Trophoblast cell (in vitro differentiated cells and primary cell): ENCODE results near the gene EFNA4.

Source experiments
- DNase-seq, 2 donors: peaks; one replicate each; pipeline ENCODE4 v3.0.0-alpha.2; 2016
- H2AFZ ChIP-seq: 2 replicates; pipeline ENCODE4 v1.6.1; 2013; ENCODE audit warnings: low read length, moderate library complexity, mild to moderate bottlenecking; ENCODE audit not compliant: insufficient read depth, poor library complexity
- H2AK5ac ChIP-seq: 2 replicates; pipeline ENCODE4 v1.6.1; 2013; ENCODE audit warnings: mild to moderate bottlenecking, low read length
- H2BK120ac ChIP-seq: 2 replicates; pipeline ENCODE4 v1.6.1; 2013; ENCODE audit warnings: low read length, mild to moderate bottlenecking, moderate library complexity; ENCODE audit not compliant: insufficient read depth, poor library complexity
- H2BK12ac ChIP-seq: 2 replicates; pipeline ENCODE4 v1.6.1; 2013; ENCODE audit warnings: mild to moderate bottlenecking, low read length, moderate library complexity
- H2BK5ac ChIP-seq: 2 replicates; pipeline ENCODE4 v1.6.1; 2013; ENCODE audit warnings: low read length, low read depth, moderate library complexity, mild to moderate bottlenecking; ENCODE audit not compliant: poor library complexity
- H3K14ac ChIP-seq: 2 replicates; pipeline ENCODE4 v1.6.1; 2013; ENCODE audit warnings: mild to moderate bottlenecking, low read length
- H3K18ac ChIP-seq: 2 replicates; pipeline ENCODE4 v1.6.1; 2013; ENCODE audit warnings: mild to moderate bottlenecking, low read length
- H3K23ac ChIP-seq: 2 replicates; pipeline ENCODE4 v1.6.1; 2013; ENCODE audit warnings: low read length
- H3K27ac ChIP-seq: 2 replicates; pipeline ENCODE4 v1.5.1; 2013; ENCODE audit warnings: low read depth, mild to moderate bottlenecking, inconsistent platforms, low read length, moderate library complexity
- H3K27me3 ChIP-seq: 2 replicates; pipeline ENCODE4 v1.6.1; 2013; ENCODE audit warnings: inconsistent platforms, mild to moderate bottlenecking, low read length, moderate library complexity; ENCODE audit not compliant: insufficient read depth
- H3K36me3 ChIP-seq, 2 experiments: 1 replicate in 1 of 2; 2 replicates in 1 of 2; pipeline ENCODE4 v1.6.1; 2013; ENCODE audit warnings: low read length in 2 of 2, mild to moderate bottlenecking in 2 of 2, moderate library complexity in 1 of 2; ENCODE audit not compliant: insufficient read depth in 2 of 2, control insufficient read depth in 1 of 2
- H3K4ac ChIP-seq: 2 replicates; pipeline ENCODE4 v1.6.1; 2013; ENCODE audit warnings: low read depth, mild to moderate bottlenecking, low read length, moderate library complexity
- H3K4me1 ChIP-seq, 2 experiments: 1 replicate in 1 of 2; 2 replicates in 1 of 2; pipeline ENCODE4 v1.6.1; 2013; ENCODE audit warnings: low read length in 2 of 2, mild to moderate bottlenecking in 2 of 2, moderate library complexity in 1 of 2; ENCODE audit not compliant: insufficient read depth in 2 of 2, control insufficient read depth in 1 of 2
- H3K4me2 ChIP-seq: 2 replicates; pipeline ENCODE4 v1.6.1; 2013; ENCODE audit warnings: inconsistent platforms, mild to moderate bottlenecking, low read length, moderate library complexity
- H3K4me3 ChIP-seq: 2 replicates; pipeline ENCODE4 v1.5.1; 2013; ENCODE audit warnings: mild to moderate bottlenecking, low read depth, low read length, inconsistent platforms
- H3K79me1 ChIP-seq: one replicate; pipeline ENCODE4 v1.6.1; 2013; ENCODE audit warnings: low read length
- H3K79me2 ChIP-seq: 2 replicates; pipeline ENCODE4 v1.6.1; 2013; ENCODE audit warnings: low read length, mild to moderate bottlenecking; ENCODE audit not compliant: control insufficient read depth, insufficient read depth, poor library complexity
- H3K9ac ChIP-seq: 2 replicates; pipeline ENCODE4 v1.6.1; 2013; ENCODE audit warnings: mild to moderate bottlenecking, low read length
- H3K9me3 ChIP-seq: 2 replicates; pipeline ENCODE4 v1.6.1; 2013; ENCODE audit warnings: low read depth, mild to moderate bottlenecking, control low read depth, inconsistent platforms, low read length; ENCODE audit not compliant: insufficient read depth
- H4K12ac ChIP-seq: 2 replicates; pipeline ENCODE4 v1.6.1; 2013; ENCODE audit warnings: low read depth, mild to moderate bottlenecking, low read length, moderate library complexity
- H4K8ac ChIP-seq: 2 replicates; pipeline ENCODE4 v1.6.1; 2013; ENCODE audit warnings: low read depth, mild to moderate bottlenecking, low read length, moderate library complexity
- H4K91ac ChIP-seq: one replicate; pipeline ENCODE4 v1.6.1; 2013; ENCODE audit warnings: low read depth, mild to moderate bottlenecking, low read length, moderate library complexity
- WGBS: extraction: QIAGEN DNeasy Blood & Tissue Kit; methylation state at CpG from one replicate; pipeline ENCODE4 v1.1.7; 2013; ENCODE audit warnings: missing lambda C conversion rate; ENCODE audit not compliant: insufficient read length, insufficient coverage; ENCODE audit errors: extremely low coverage; 5-methylcytosine and 5-hydroxymethylcytosine counted together

The EFNA4 gene

GRCh38 chr1:155026154-155026553, 37.4 kb upstream of the EFNA4 start:
- no CpG with 5 or more reads among the region's 9 CpGs for WGBS
- Histone ChIP-seq H3K36me3 (no peaks in the 10 kb centered on the region), H2AFZ (no peak overlapping the region), H3K9ac (no peak overlapping the region), H2BK5ac (peak overlapping the region; percentile 1), H4K8ac (no peak overlapping the region), H3K18ac (peak overlapping the region; percentile 66), H3K4me3 (no peak overlapping the region), H2BK12ac (peak overlapping the region; percentile 91), H3K27me3 (no peaks in the 10 kb centered on the region), H4K91ac (peak overlapping the region; percentile 68), H3K9me3 (no peaks in the 10 kb centered on the region), H3K23ac (no peak overlapping the region), H3K4ac (peak overlapping the region; percentile 60), H2AK5ac (peak overlapping the region; percentile 88), H3K14ac (peak overlapping the region; percentile 78), H3K4me2 (no peak overlapping the region), H3K79me1 (peaks cover 4% of the 10 kb centered on the region), H4K12ac (no peak overlapping the region), H3K4me1 (peaks cover 11 to 19% of the 10 kb centered on the region in 2 experiments), H2BK120ac (peak overlapping the region; percentile 43), H3K79me2 (no peaks in the 10 kb centered on the region), H3K27ac (no peak overlapping the region)
- peak in 1 of 2 donors; percentile 24 for DNase-seq

GRCh38 chr1:155026588-155026987, 37.0 kb upstream of the EFNA4 start:
- Histone ChIP-seq H3K23ac (no peak overlapping the region), H3K4ac (no peak overlapping the region), H3K14ac (no peak overlapping the region), H3K27ac (no peak overlapping the region), H3K79me1 (peaks cover 4% of the 10 kb centered on the region), H3K18ac (no peak overlapping the region), H3K36me3 (no peaks in the 10 kb centered on the region), H2BK5ac (no peak overlapping the region), H3K79me2 (no peaks in the 10 kb centered on the region), H2AK5ac (no peak overlapping the region), H3K4me1 (peaks cover 11 to 19% of the 10 kb centered on the region in 2 experiments), H4K8ac (no peak overlapping the region), H4K12ac (no peak overlapping the region), H3K9me3 (no peaks in the 10 kb centered on the region), H3K9ac (no peak overlapping the region), H2AFZ (no peak overlapping the region), H3K4me3 (no peak overlapping the region), H3K27me3 (no peaks in the 10 kb centered on the region), H4K91ac (no peak overlapping the region), H2BK120ac (no peak overlapping the region), H2BK12ac (peak overlapping the region; percentile 91), H3K4me2 (no peak overlapping the region)
- DNase-seq, result peak; percentile 97 to 99
- no CpG with 5 or more reads among the region's 6 CpGs for WGBS

GRCh38 chr1:155029513-155030242, 33.9 kb upstream of the EFNA4 start:
- Histone ChIP-seq H4K12ac (no peak overlapping the region), H2BK12ac (no peak overlapping the region), H2AK5ac (no peak overlapping the region), H3K79me1 (peaks cover 4% of the 10 kb centered on the region), H3K9me3 (no peaks in the 10 kb centered on the region), H2BK5ac (no peak overlapping the region), H3K27ac (no peak overlapping the region), H4K91ac (no peak overlapping the region), H2BK120ac (no peak overlapping the region), H3K4me1 (peaks cover 7 to 8% of the 10 kb centered on the region in 2 experiments), H3K9ac (no peak overlapping the region), H3K14ac (no peak overlapping the region), H3K4me3 (peak overlapping the region; percentile 6), H3K27me3 (no peaks in the 10 kb centered on the region), H3K18ac (no peak overlapping the region), H4K8ac (no peak overlapping the region), H3K36me3 (no peaks in the 10 kb centered on the region), H2AFZ (no peak overlapping the region), H3K4ac (no peak overlapping the region), H3K4me2 (no peak overlapping the region), H3K79me2 (no peaks in the 10 kb centered on the region), H3K23ac (no peak overlapping the region)
- DNase-seq, result no peak
- WGBS, result no CpG with 5 or more reads among the region's 16 CpGs

- no peaks in the 10 kb centered on the region for H3K79me2 ChIP-seq
- H4K8ac ChIP-seq, result no peak overlapping the region
- no peak overlapping the region for H3K27ac ChIP-seq
- no peaks in the 10 kb centered on the region for H3K9me3 ChIP-seq
- no CpG with 5 or more reads among the region's 15 CpGs for WGBS
- no peak overlapping the region for H3K9ac ChIP-seq
- DNase-seq, result no peak
- H4K91ac ChIP-seq, result no peak overlapping the region
- no peak overlapping the region for H2AK5ac ChIP-seq
- H3K36me3 ChIP-seq, result no peaks in the 10 kb centered on the region
- no peak overlapping the region for H3K14ac ChIP-seq
- no peaks in the 10 kb centered on the region for H3K27me3 ChIP-seq
- no peak overlapping the region for H2BK5ac ChIP-seq
- H3K4me3 ChIP-seq, result peak overlapping the region; percentile 6
- no peak overlapping the region for H4K12ac ChIP-seq
- no peak overlapping the region for H2BK120ac ChIP-seq
- no peak overlapping the region for H3K23ac ChIP-seq
- H3K4me2 ChIP-seq, result no peak overlapping the region
- no peak overlapping the region for H3K18ac ChIP-seq
- peaks cover 7 to 8% of the 10 kb centered on the region in 2 experiments for H3K4me1 ChIP-seq
- peaks cover 4% of the 10 kb centered on the region for H3K79me1 ChIP-seq
- no peak overlapping the region for H3K4ac ChIP-seq
- no peak overlapping the region for H2AFZ ChIP-seq
- no peak overlapping the region for H2BK12ac ChIP-seq
These were observed 33.2 kb upstream of the EFNA4 start for GRCh38 chr1:155030243-155030795.
